Activated CD8-positive, alpha-beta memory T cell treated with anti-CD3 and anti-CD28 coated beads for 24 hours (primary cell): ENCODE measurements around the gene RPGR.

Experiments
- DNase-seq: peaks from one replicate; pipeline ENCODE4 v3.0.0-alpha.2; 2020

Gene RPGR

GRCh38 chrX:38247051-38247450 is 80.3 kb downstream of the RPGR start:
- no peak for DNase-seq

GRCh38 chrX:38240541-38240940 is 86.8 kb downstream of the RPGR start:
- DNase-seq: no peak

GRCh38 chrX:38236901-38237615 is 90.3 kb downstream of the RPGR start:
- no peak for DNase-seq

- DNase-seq: no peak
Measured at GRCh38 chrX:38233891-38234667, 93.2 kb downstream of the RPGR start.

GRCh38 chrX:38232079-38232686 is 95.1 kb downstream of the RPGR start:
- DNase-seq: no peak

GRCh38 chrX:38225093-38225492 is 102.2 kb downstream of the RPGR start:
- no peak for DNase-seq

- DNase-seq: no peak
Measured at GRCh38 chrX:38224160-38224559, 103.1 kb downstream of the RPGR start.

- DNase-seq: no peak
Measured at GRCh38 chrX:38221391-38221929, 105.8 kb downstream of the RPGR start.

- DNase-seq: no peak
Measured at GRCh38 chrX:38220415-38221390, 106.6 kb downstream of the RPGR start, which contains the start of gene SRPX. Gene SRPX, minus strand, starts transcription at chrX:38220871. Its CDS starts 79 bp downstream, at chrX:38220792.

- DNase-seq: no peak
Measured at GRCh38 chrX:38220024-38220414, 107.3 kb downstream of the RPGR start.
